Gastroesophageal sphincter (tissue), 4 donors: ENCODE measurements around the gene LILRA2. TPM values are rescaled to one million over a fixed set of nuclear protein-coding genes. Genes with fewer than 3 reads are reported as not detected.
A peak's percentile ranks its signal among the peaks of the same experiment; 100 is the strongest.
"Not testable (repeated sequence)": the region's sequence is repeated elsewhere in the genome, so short reads cannot be mapped to it uniquely, and the experiment has no call there.

Experiments used
- ATAC-seq: fragments of 150-250 bp; one replicate; pipeline ENCODE4 v1.9.1; 2016; ENCODE audit warnings: mild to moderate bottlenecking, moderate library complexity
- H3K27ac ChIP-seq, 4 donors: fragments of 200-600 bp; sonication (generic) in 3 of 4; 1 replicate in 3 of 4; 2 replicates in 1 of 4; pipeline ENCODE4 v1.5.1; 2016 to 2019
- H3K27me3 ChIP-seq: fragments of 200-600 bp; sonication (generic); one replicate; pipeline ENCODE4 v1.5.1; 2019
- H3K36me3 ChIP-seq, 2 donors: fragments of 200-600 bp; sonication (generic); one replicate each; pipeline ENCODE4 v1.5.1; 2019; ENCODE audit warnings: control low read depth in 1 of 2
- H3K4me1 ChIP-seq, 3 donors: fragments of 200-600 bp; sonication (generic); 1 replicate in 2 of 3; 2 replicates in 1 of 3; pipeline ENCODE4 v1.5.1; 2016 to 2019; ENCODE audit warnings: control low read depth in 2 of 3
- H3K4me3 ChIP-seq, 2 donors: fragments of 200-600 bp; sonication (generic); one replicate each; pipeline ENCODE4 v1.5.1; 2019; ENCODE audit warnings: mild to moderate bottlenecking in 1 of 2, moderate library complexity in 1 of 2
- H3K9me3 ChIP-seq, 3 donors: fragments of 200-600 bp; sonication (generic); one replicate each; pipeline ENCODE4 v1.5.1; 2017 to 2019; ENCODE audit warnings: control low read depth in 2 of 3
- CTCF ChIP-seq, 4 experiments: fragments of 200-600 bp in 2 of 4; fragments of 450-650 bp in 2 of 4; sonication (generic) in 1 of 4; IDR thresholded peaks; one replicate each; pipeline ENCODE4 v1.5.1; 2017 to 2019; ENCODE audit warnings: antibody characterized with exemption in 4 of 4, mild to moderate bottlenecking in 2 of 4, moderate library complexity in 2 of 4
- EP300 ChIP-seq: sonication (generic); formaldehyde crosslinking; IDR thresholded peaks from one replicate; pipeline ENCODE4 v1.6.1; 2017; ENCODE audit warnings: antibody characterized with exemption, mild to moderate bottlenecking
- POLR2A ChIP-seq, 2 donors: fragments of 450-650 bp; IDR thresholded peaks; one replicate each; pipeline ENCODE4 v1.6.1; 2017; ENCODE audit warnings: antibody characterized with exemption in 2 of 2, mild to moderate bottlenecking in 2 of 2, moderate library complexity in 1 of 2
- POLR2AphosphoS5 ChIP-seq: sonication (generic); formaldehyde crosslinking; IDR thresholded peaks from one replicate; pipeline ENCODE4 v1.6.1; 2017; ENCODE audit warnings: antibody characterized with exemption
- WGBS, 2 donors: methylation state at CpG; one replicate each; pipeline ENCODE4 v1.1.5; 2018; ENCODE audit warnings: low coverage in 1 of 2; 5-methylcytosine and 5-hydroxymethylcytosine counted together
- total RNA-seq, 4 donors: library from RNA; depleted of rRNA; stranded (reverse); fragments of >200 nt; gene quantifications; one replicate each; pipeline ENCODE4 v1.1.0, GENCODE V29; 2016

Gene LILRA2
- total RNA-seq, 4 donors from 2014 or later, result 0.47 to 2.4 (median 1.5) TPM

GRCh38 chr19:54561840-54562239 lies 11.8 kb upstream of the LILRA2 start:
- peaks cover 29% of the 10 kb centered on the region for H3K27me3 ChIP-seq
- no peaks in the 10 kb centered on the region for H3K9me3 ChIP-seq
- H3K4me1 ChIP-seq, result no peaks in the 10 kb centered on the region
- WGBS, 2 donors, result 70 to 81% methylated on average over 2 to 13 of the region's 14 CpGs
- H3K36me3 ChIP-seq, result no peaks in the 10 kb centered on the region
- ATAC-seq, result no peak
- no peak overlapping the region for H3K27ac ChIP-seq
- H3K4me3 ChIP-seq, result no peak overlapping the region
- TF ChIP-seq POLR2A (IDR thresholded peaks at IDR 0.05) (no peak), EP300 (no peak), CTCF (IDR thresholded peaks at IDR 0.05) (no peak), POLR2AphosphoS5 (no peak)

GRCh38 chr19:54563206-54563605 lies 10.4 kb upstream of the LILRA2 start:
- H3K27ac ChIP-seq, ATAC-seq, H3K9me3 ChIP-seq, H3K4me3 ChIP-seq, H3K4me1 ChIP-seq, H3K36me3 ChIP-seq: not testable (repeated sequence)
- peaks cover 23% of the 10 kb centered on the region for H3K27me3 ChIP-seq
- WGBS, 2 donors, result 75 to 84% methylated on average over 2 to 5 of the region's 6 CpGs

GRCh38 chr19:54570316-54570715 lies 3.3 kb upstream of the LILRA2 start:
- Histone ChIP-seq H3K4me1 (no peaks in the 10 kb centered on the region), H3K4me3 (no peak overlapping the region), H3K27me3 (peaks cover 33% of the 10 kb centered on the region), H3K36me3 (no peaks in the 10 kb centered on the region), H3K9me3 (no peaks in the 10 kb centered on the region), H3K27ac (no peak overlapping the region)
- no peak for ATAC-seq
- TF ChIP-seq CTCF (IDR thresholded peaks at IDR 0.05) (no peak), POLR2A (IDR thresholded peaks at IDR 0.05) (no peak), EP300 (no peak), POLR2AphosphoS5 (no peak)
- 20 to 78% methylated on average over 1 to 3 of the region's 3 CpGs for WGBS, 2 donors

- not testable (repeated sequence) for H3K9me3 ChIP-seq, H3K36me3 ChIP-seq, H3K27ac ChIP-seq, H3K4me3 ChIP-seq, H3K4me1 ChIP-seq, ATAC-seq
- WGBS, 2 donors, result 90 to 100% methylated on average over 1 to 4 of the region's 17 CpGs
- H3K27me3 ChIP-seq, result peaks cover 39% of the 10 kb centered on the region
Observed at GRCh38 chr19:54571715-54572615, 1.6 kb upstream of the LILRA2 start.

- ATAC-seq, result peak; percentile 54
- 51 to 69% methylated on average over 4 to 9 of the region's 9 CpGs for WGBS, 2 donors
Observed at GRCh38 chr19:54572696-54573311, 786 bp upstream of the LILRA2 start.

More at GRCh38 chr19:54572696-54573311, 786 bp upstream of the LILRA2 start:
- TF ChIP-seq POLR2A (IDR thresholded peaks at IDR 0.05) (no peak), POLR2AphosphoS5 (no peak), EP300 (no peak), CTCF (IDR thresholded peaks at IDR 0.05) (no peak)
- Histone ChIP-seq H3K36me3 (no peaks in the 10 kb centered on the region), H3K27ac (peak overlapping the region in 1 of 4 donors; percentile 1), H3K27me3 (peaks cover 41% of the 10 kb centered on the region), H3K4me3 (peak overlapping the region in 1 of 2 donors; percentile 19), H3K9me3 (no peaks in the 10 kb centered on the region), H3K4me1 (no peaks in the 10 kb centered on the region)
